ENCODE results near the gene MAS1.
A peak's percentile ranks its signal among the peaks of the same experiment; 100 is the strongest.
"Not testable (repeated sequence)": the region's sequence is repeated elsewhere in the genome, so short reads cannot be mapped to it uniquely, and the experiment has no call there.

Gene MAS1

DNA sequence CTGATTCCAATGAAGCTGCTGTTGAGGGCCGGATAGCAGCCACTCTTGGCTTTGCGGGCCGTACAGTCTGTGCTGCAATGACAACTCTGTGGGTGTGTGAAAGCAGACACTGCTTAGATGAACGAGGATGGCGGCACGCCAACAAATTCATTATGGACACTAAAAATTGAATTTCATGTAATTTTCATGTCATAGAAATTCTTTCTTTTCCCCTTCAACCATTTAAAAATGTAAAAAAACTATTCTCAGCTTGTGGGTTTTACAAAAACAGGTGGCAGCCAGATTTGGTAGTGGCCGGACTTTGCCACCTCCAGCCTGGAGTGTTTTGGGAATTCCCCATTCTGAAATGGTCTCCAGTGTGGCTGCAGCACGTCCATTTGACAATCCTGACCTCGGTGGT, 26.0 kb downstream of the MAS1 start:
- no peak for DNase-seq (ENCODE audit: low read depth)

- no peak for DNase-seq (ENCODE audit: low read depth)
Observed at GRCh38 chr6:159919011-159919511, 28.3 kb downstream of the MAS1 start.

DNA sequence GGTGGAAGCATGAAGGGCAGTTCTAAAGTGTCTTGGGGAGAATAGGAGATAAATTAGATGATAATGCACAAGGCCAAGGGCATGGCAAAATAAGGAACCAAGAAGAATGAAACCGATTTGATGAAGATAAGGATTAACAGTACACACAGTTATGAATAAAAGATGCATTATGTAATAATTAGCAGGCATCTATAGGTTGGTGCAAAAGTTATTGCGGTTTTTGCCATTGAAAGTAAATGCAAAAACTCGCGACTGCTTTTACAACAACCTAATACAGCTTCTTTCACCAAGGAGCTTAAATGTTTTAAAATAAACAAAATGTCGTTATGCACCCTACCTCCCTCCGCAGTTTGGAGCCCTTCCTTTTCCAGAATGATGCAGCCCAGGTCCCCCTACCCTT, 29.0 kb downstream of the MAS1 start:
- DNase-seq (ENCODE audit: low read depth) = no peak

GRCh38 chr6:159924150-159924549, 33.4 kb downstream of the MAS1 start:
- not testable (repeated sequence) for DNase-seq (ENCODE audit: low read depth)

DNA sequence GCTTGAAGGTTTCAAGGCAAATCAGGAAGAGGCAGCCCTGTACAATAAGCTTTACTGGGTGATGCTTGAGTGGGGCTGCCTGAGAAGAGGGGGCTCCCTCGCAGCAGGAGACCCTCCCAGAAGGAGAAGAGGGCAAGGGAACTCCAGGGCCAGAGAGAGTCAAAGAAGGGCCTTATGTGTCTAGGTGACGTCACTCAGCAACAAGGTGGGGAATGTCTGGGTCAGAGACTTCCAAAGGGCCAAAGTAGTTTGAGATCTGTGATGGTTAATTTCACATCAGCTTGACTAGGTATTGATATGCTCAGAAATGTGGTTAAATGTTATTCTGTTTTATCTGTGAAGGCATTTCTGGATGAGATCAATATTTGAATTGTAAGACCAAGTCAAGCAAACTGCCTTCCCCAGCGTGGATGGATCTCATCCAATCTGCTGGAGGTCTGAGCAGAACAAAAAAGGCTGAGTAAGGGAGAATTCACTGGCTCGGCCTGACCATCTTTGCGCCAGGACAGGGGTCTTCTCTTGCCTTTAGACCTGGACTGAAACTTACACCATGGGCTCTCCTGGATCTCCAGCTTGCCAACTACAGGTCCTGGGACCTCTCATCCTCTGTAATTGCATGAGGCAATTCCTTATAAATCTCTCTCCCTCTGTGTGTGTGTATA, 35.9 kb downstream of the MAS1 start:
- DNase-seq (ENCODE audit: low read depth) = no peak

GRCh38 chr6:159929819-159930218, 39.0 kb downstream of the MAS1 start:
- peak; percentile 53 for DNase-seq (ENCODE audit: low read depth)

DNA sequence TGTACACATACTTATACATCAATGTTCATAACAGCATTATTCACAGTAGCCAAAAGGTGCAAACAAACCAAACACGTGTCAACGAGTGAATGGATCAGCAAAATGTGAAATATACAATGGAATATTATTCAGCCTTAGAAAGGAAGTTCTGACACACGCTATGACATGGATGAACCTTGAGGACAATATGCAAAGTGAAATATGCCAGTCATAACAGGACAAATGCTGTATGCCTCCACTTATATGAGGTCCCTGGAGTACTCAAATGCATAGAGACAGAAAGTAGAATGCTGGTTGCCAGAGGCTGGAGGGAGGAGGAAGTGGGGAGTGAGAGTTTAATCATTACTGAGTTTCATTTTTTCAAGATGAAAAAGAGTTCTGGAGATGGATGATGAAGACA, 40.3 kb downstream of the MAS1 start:
- DNase-seq (ENCODE audit: low read depth) = no peak

GRCh38 chr6:159931846-159932245, 41.1 kb downstream of the MAS1 start:
- no peak for DNase-seq (ENCODE audit: low read depth)

GRCh38 chr6:159933077-159933476, 42.3 kb downstream of the MAS1 start:
- no peak for DNase-seq (ENCODE audit: low read depth)

GRCh38 chr6:159934181-159934580, 43.4 kb downstream of the MAS1 start:
- no peak for DNase-seq (ENCODE audit: low read depth)

DNA sequence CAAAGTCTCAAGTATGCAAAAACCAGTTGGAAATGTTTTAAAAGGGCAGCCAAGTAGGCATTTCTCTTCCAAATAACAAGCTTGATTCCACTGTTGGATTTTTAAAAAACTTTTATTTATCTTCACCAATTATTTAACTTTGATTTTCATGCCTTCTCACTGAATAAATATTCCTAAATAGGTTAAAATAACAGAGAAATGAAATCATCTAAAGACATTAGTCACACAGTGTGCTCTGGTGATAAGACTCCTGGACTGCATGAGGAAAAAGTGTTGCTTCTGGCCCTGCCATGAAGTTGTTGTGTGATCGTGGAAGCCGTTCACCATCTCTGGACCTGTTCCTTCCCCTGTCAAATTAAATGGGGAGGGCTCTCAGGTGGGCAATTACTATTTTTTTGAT, 44.3 kb downstream of the MAS1 start:
- DNase-seq (ENCODE audit: low read depth) = no peak

GRCh38 chr6:159935633-159936032, 44.8 kb downstream of the MAS1 start:
- no peak for DNase-seq (ENCODE audit: low read depth)

- no peak for DNase-seq (ENCODE audit: low read depth)
Observed at GRCh38 chr6:159939591-159940016, 48.8 kb downstream of the MAS1 start.
